Measurements from ENCODE around the gene ZNF709.
A peak's percentile ranks its signal among the peaks of the same experiment; 100 is the strongest.
"Not testable (repeated sequence)": the region's sequence is repeated elsewhere in the genome, so short reads cannot be mapped to it uniquely, and the experiment has no call there.

ZNF709 gene

DNA sequence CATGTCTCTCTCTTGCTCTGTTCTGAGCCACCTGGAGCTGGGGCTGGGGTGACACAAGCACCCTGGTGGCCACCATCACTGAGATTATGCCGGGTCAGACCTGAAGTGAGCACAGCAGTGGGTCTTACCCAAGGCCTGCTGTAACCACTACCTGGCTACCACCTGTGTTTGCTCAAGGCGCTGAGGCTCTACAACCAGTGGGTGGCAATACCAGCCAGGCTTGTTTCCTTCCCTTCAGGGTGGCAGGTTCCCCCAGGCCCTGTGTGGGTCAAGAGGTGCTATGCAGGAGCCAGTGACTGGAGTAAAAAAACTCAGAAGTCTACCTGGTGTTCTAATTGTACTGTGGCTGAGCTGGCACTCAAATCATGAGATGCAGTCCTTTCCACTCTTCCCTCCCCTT lies 35.8 kb downstream of the ZNF709 start:
- TF ChIP-seq, protein P1, sequence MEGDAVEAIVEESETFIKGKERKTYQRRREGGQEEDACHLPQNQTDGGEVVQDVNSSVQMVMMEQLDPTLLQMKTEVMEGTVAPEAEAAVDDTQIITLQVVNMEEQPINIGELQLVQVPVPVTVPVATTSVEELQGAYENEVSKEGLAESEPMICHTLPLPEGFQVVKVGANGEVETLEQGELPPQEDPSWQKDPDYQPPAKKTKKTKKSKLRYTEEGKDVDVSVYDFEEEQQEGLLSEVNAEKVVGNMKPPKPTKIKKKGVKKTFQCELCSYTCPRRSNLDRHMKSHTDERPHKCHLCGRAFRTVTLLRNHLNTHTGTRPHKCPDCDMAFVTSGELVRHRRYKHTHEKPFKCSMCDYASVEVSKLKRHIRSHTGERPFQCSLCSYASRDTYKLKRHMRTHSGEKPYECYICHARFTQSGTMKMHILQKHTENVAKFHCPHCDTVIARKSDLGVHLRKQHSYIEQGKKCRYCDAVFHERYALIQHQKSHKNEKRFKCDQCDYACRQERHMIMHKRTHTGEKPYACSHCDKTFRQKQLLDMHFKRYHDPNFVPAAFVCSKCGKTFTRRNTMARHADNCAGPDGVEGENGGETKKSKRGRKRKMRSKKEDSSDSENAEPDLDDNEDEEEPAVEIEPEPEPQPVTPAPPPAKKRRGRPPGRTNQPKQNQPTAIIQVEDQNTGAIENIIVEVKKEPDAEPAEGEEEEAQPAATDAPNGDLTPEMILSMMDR (IDR thresholded peaks at IDR 0.05; ENCODE audit: extremely low read depth, missing control alignments): no peak
- no peak for DNase-seq (ENCODE audit: low spot score)

DNA sequence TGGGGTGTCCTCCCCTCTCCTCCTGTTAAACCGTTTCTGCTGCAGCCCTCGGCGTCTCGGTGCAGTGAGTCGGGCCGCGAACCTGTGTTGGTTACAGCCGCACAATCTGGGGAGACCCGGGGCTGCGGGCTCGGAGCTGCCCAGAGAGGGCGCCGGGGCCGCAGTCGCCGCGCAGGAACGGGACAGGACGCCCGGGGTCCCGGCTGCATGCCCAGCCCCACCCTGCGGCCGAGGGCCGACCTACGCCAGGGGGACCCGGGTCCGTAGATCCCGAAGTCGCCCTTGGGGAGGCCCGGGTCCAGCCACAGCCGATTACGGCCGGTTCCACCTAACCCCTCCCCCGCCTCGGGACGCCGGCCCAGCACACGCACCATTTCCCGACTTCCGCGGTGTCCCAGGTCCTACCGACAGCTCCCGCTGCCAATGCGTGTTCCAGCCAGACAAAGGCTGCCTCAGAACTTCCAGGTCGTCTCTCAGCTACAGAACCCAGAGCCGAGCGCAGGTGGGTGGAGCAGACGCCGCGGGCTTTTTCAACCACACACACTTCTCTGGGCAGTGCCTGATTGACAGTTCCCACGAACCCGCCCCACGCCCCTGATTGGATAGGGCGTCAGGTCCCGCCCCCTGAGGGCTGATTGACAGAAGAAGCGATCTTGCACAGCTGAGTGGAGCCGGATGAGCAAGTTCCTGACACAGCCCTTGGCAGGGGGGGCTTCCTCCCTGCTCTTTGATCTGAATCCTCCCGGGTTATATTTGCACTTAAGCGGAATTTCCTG lies 43.9 kb downstream of the ZNF709 start, which contains the start of gene ZNF443:
Gene ZNF443 (minus strand): TSS at position 481 of the 776 bp plus-strand sequence. CDS start 107 bp downstream, at position 374.
- DNase-seq (ENCODE audit: low spot score): peak; percentile 90
- TF ChIP-seq, protein P1 (IDR thresholded peaks at IDR 0.05; ENCODE audit: extremely low read depth, missing control alignments): no peak

DNA sequence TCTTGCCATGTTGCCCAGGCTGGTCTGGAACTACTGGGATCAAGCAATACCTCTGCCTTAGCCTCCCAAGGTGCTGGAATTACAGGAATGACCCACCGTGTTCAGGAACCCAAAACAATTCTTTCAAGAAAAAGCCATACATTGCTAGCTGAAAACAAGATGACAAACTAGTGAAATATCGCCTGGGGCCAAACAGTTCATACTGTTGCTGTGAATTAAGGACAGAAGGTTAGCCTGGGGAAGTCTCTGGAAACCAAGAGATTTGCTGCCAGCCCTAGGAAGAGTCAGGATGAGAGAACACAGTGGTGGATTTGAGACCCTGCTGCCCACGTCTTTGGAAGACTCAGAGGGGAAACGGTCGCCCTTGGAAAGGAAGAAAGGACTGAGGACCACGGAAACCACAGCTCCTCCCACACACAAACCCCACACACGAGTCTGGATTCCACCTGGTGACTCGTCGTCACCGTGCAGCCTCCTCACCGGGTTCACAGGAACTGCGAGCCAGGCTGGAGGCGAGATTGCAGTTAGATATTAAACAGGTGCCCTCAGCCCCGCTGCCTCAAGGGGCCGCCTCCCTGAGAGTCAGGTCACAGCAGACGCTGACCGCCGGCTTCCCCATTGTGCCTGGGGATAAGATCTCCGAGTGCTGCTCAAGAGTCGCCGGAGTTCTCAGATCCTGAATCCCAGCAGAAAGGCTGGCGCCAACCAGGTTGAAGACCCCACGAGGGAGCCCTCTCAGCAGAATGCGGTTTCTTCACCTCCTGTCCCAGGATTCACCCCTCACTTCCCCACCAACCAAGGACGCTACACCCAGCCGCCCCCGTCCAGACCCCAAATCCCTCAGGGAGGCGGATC lies 44.7 kb downstream of the ZNF709 start:
- not testable (repeated sequence) for DNase-seq (ENCODE audit: low spot score)

DNA sequence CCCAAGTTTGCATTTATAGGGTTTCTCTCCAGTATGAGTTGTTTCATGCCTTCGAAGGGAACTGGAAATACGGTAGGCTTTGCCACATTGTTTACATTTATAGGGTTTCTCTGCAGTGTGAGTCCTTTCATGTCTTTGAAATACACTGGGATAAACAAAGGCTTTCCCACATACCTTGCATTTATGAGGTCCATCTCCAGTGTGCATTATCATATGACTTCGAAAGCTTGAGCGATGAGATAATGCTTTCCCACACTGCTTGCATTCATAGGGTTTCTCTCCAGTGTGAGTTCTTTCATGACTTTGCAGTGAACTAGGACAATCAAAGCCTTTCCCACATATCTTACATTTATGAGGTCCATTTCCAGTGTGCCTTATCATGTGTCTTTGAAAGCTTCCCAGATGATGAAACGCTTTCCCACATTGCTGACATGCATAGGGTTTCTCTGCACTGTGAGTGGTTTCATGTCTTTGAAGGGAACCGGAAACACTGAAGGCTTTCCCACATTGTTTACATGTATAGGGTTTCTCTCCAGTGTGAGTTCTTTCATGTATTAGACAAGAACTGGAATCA lies 53.8 kb downstream of the ZNF709 start:
- not testable (repeated sequence) for DNase-seq (ENCODE audit: low spot score)

DNA sequence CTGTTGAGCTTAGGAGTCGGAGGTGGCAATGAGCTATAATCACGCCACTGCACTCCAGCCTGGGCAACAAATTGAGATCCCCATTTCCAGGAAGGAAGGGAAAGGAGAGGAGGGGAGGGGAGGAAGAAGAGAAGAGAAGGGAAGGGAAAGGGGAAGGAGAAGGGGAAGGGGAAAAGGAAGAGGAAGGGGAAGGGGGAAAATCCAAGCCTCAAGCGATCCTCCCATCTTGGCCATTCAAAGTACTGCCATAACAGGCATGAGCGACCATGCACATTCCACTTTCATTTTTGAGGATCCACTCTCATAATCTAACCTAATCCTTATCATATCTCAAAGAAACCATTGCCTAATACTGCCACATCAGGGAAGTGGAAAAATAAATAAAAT lies 58.7 kb downstream of the ZNF709 start:
- TF ChIP-seq, protein P1 (IDR thresholded peaks at IDR 0.05; ENCODE audit: extremely low read depth, missing control alignments): no peak
- no peak for DNase-seq (ENCODE audit: low spot score)

DNA sequence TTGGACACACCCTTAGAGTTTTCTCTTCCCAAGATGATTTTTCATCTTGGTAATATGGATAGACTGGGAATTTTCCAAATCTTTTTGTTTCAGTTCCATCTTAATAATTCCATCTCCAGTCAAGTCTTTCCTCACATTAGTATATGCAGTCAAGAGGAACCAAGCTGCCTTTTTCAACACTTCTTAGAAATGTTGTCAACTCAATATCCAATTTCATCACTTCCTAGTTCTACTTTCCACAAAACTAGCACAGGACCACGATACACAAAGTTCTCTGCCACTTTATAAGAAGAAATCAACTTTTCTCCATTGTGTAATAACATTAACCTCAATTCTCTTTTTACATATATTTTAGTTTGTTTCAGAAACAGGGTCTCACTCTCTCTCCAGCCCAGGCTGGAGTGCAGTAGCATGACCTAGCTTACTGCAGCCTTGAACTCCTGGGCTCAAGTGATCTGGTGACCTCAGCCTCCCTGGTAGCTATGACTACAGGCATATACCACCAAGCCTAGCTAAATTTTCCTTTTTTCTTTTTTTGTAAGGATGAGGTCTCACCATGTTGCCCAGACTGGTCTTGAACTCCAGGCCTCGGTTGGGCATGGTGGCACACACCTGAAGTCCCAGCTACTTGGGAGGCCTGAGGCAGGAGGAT lies 59.3 kb downstream of the ZNF709 start:
- DNase-seq (ENCODE audit: low spot score): no peak
- TF ChIP-seq, protein P1 (IDR thresholded peaks at IDR 0.05; ENCODE audit: extremely low read depth, missing control alignments): no peak

DNA sequence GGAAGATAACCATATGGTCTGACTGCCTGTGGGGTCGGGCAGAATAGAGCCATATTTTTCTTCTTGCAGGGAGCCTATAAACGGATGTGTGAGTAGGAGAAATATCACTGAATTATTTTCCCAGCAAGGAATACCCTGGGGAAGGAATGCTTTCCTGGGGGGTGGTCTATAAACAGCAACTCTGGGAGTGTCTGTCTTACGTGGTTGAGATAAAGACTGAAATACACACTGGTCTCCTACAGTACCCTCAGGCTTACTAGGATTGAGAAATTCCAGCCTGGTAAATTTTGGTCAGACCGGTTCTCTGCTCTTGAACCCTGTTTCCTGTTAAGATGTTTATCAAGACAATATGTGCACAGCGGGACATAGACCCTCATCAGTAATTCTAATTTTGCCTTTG lies 67.3 kb downstream of the ZNF709 start:
- not testable (repeated sequence) for DNase-seq (ENCODE audit: low spot score)

DNA sequence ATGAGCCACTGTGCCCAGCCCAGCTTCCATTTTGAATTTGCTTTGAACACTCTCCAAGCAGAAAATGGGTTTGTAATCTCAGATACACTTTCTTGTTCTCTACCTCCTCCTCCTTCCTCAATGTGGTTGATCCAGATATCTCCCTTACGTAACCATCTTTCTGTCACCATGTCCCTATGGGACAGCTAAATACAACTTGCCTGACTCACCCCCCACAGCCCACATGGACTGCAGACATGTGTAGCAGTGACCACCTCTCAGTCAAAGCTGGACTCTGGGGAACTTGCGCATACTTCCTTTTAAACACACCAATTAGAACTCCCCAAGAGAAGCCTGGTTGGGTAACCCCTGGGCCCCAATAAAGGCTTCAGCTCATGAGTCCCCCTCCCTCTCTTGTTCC lies 72.7 kb downstream of the ZNF709 start:
- TF ChIP-seq, protein P1 (IDR thresholded peaks at IDR 0.05; ENCODE audit: extremely low read depth, missing control alignments): no peak
- DNase-seq (ENCODE audit: low spot score): no peak

Data from GM20000 (cell line).